NCI-H1930 (cell line): ENCODE measurements around the gene HOXD9.

Experiments used
- DNase-seq, 2 experiments: peaks; one replicate each; lab custom pipeline; 2025; lab: John Stamatoyannopoulos, UW

The HOXD9 gene

GRCh38 chr2:176098366-176099158 lies 24.0 kb upstream of the HOXD9 start:
- DNase-seq, result no peak

DNA sequence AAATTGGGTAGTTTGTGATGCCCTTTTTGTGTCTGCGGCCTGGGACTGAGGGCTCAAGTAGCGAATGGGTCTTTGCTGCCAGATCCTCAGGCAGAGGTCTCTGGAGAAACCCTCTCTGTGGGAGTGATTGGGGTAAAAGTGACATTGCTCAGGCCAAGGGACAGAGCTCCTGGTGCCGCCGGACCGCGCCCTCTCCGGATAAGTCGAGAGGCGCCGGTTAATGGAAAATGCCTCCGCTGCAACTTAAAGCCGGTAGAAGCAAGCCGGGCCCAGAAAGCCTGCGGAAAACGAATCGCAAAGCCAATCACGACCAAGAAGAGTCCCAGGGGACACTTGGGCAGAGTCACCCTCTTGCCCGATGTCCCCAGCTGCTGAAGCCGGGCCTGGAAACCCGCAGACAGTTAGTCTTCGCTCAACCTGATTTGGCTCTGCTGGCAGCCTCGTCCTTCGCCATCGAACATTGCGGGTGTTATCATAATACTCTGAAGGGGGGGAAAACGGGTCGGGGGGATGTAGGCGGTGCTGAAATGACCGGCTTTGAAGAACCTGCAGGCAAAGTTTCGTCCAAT lies 23.3 kb upstream of the HOXD9 start:
- no peak for DNase-seq

- DNase-seq, result no peak
Measured at GRCh38 chr2:176099728-176100546, 22.6 kb upstream of the HOXD9 start, which contains the start of gene HOXD12. HOXD12 (plus strand) TSS chr2:176099795; CDS start chr2:176099802, 7 bp downstream.

GRCh38 chr2:176100547-176101140 lies 21.9 kb upstream of the HOXD9 start:
- no peak for DNase-seq

DNA sequence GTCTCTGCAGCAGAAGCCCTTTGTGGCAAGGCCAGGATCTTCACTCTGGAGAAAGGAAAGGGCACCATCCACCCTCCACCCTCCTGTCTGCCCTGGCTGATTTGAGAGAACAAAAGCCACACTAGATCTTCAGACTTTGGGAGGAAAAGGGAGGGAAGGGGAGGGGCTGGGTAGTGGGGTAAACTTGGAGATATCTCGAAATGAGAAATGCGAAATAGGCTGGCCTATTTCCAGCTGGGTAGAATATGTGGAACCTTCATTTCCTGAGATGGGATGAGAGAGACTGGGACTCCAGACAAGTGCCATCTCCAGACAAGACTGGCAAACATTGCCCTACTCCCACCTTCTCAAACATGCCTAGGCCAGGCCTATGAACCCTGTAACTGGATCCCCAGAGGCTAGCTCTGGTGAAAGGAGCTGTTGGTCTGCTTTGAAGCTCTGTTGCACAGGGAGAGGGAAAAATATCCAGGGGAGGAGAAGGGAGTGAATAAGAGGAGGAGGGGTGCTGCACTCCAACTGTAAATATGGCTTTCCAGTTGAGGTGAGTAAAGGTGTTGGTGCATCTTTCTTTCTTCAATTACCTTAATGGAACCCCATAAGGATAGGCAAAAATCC lies 21.2 kb upstream of the HOXD9 start:
- no peak for DNase-seq

GRCh38 chr2:176101842-176102241 lies 20.7 kb upstream of the HOXD9 start:
- DNase-seq, result no peak

DNA sequence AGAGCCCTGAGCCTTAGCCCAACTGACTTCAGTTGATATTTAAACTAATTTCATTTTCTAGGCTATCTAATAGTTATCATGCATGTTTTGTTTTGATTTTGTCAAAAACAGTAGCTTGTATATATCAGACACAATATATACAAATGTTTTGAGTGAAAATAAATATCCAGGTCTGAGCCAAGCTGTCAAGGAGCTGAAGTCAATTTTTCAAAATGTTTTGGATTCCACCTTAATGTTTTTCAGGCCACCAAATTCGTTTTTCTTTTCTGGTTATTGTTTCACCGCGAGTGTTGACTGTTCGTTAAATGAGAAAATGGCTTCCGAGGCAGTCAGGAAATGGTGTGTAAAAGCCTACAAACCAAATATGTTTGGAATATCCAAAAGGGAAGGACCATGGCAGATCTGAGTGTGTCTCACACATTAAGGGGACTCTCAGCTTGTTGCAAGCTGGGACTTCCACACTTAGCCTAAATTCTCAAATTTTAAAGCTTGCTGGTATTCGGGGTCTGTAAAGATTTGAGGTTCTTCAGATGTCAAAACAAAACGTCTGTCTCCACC lies 20.1 kb upstream of the HOXD9 start:
- DNase-seq, result no peak

GRCh38 chr2:176103194-176103593 lies 19.3 kb upstream of the HOXD9 start:
- DNase-seq, result no peak

DNA sequence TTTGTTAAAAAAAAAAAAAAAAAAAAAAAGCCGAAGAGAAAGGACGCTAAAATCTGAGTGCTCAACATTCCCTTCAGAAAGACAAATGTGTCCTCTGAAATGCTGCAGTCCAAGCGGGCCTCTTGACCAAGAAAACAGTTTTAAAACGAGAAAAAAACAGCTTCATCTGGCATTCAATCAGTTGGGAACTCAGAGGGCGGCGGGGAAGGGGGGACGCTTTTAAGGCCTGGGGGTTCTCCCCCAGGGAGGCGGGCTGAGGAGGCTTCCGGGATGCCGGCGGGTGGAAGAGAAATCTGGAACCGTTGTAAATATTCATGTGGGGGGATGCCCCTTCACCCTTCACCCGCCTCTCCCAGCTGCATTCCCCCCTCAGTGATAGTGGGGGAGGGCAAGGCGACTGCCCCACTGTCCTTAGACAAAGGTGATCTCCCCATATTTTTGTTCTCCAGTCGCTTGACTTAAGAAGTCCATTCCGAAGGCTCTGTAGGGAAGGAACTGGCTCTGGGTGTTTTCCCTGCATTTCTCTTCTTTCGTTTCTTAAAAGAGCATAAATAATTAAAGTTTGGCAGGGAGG lies 18.7 kb upstream of the HOXD9 start:
- DNase-seq, result no peak

- DNase-seq, result no peak
Measured at GRCh38 chr2:176104316-176105077, 18.0 kb upstream of the HOXD9 start.

DNA sequence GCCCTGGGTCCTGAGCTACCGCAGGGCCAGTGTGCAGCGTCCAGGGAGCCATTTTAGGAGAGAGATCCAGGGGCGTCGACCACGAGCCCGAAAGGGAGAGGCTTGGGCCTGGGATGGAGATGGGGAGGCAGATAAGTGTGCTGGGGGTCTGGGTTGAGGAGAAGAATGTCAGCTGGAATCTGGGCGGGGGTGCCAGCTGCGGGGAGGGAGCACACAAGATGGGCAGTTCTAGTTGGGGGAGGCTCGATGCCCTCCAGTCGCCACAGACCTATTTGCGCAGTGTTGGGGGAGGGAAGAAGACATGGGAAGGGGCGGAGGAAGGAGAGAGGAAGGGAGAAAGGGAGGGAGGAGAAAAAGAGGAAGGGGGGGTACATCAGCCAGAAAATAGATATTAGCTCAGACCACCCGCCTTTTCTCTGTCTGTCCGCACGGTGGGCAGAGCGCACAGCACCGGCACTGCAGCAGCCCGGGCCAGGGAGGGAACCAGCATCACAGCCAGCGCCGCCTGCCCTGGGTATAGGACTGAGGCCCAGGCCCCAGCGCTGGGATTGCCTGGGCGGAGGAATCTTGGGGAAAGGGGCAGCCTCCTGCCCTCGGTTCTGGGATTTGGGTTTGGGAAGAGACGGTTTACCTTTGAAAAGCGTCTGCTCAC lies 17.3 kb upstream of the HOXD9 start:
- DNase-seq, result no peak

DNA sequence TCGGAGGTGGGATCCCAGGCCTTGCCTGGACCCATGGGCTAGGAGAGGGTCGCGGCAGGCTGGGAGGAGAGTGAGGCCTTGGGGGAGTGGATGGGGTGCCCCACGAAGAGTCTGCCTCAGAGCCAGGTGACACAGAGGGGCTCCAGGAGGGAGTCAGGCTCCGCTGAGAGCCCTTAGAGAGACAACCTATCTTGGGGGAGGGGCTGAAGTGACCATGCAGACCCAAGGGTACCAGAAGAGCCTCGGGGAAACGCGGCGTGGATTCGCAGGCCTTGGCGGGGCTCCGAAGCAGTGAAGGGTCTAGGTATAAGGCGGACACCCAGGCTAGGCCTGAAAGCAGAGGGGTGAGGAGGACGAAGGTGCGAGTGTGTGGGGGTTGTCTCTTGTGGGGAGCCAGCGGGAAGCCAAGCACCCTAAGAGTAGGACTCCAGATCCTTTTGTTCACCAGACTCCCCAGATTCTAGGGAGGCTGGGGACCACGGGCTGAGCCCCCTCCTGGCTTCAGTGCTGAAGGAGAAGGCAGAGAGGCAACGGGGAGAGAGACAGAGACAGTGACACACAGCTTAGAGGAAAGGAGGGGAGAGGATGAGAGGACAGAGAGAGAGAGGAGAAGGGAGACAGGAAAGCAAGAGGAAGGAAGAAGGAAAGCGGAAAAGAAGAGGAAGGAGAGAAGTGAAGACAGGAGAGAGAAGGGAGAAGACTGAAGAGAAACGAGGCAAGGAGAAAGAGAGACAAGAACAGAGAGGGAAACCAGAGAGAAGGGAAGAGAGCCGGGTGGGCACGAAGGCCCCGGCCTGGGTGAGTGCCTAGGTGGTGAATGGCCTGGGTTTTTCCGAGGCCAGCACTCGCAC lies 16.6 kb upstream of the HOXD9 start:
- DNase-seq, result no peak

DNA sequence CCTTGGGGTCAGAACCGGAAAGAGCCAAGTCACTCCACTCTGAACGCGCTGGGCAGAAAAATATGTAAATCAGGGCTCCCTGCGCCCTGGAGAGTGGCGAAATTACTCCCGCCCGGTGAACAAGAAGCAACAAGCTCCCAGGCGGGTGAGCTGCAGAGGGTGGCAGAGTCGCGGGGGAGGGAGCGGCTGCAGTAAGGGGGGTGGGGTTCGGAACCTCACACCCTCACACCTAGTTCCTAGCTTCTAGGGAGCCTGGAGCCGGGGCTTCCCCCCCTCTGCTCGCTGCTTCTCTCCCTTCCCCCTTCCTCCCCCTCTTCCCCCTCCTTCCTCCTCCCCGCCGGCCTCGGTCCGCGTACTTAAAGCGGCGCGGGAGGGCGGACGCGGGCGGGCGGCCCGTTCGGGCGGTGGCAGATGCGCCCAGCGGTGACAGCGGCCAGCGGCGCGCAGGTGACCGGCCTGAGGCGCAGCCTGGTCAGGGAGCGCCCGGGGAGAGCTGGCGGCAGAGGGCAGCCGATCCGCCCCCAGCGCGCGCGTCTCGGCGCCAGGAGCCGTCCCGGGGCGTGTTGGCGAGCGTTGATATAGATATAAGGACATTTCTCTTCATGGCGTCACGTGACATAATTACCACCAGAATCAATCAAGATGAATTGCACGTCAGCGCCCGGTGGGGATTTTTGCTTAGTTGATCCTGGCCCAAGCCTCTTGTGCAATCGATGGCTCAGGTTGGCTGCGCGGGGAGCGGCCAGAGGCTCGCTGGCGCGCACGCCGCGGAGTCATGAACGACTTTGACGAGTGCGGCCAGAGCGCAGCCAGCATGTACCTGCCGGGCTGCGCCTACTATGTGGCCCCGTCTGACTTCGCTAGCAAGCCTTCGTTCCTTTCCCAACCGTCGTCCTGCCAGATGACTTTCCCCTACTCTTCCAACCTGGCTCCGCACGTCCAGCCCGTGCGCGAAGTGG lies 15.7 kb upstream of the HOXD9 start, which contains the start of gene HOXD11:
Gene HOXD11 (plus strand): TSS at position 700 of the 959 bp plus-strand sequence. CDS start 76 bp downstream, at position 776.
- peak; percentile 82 to 84 for DNase-seq

- no peak for DNase-seq
Measured at GRCh38 chr2:176107731-176108181, 14.8 kb upstream of the HOXD9 start.

GRCh38 chr2:176109192-176109901 lies 13.2 kb upstream of the HOXD9 start:
- DNase-seq, result no peak

DNA sequence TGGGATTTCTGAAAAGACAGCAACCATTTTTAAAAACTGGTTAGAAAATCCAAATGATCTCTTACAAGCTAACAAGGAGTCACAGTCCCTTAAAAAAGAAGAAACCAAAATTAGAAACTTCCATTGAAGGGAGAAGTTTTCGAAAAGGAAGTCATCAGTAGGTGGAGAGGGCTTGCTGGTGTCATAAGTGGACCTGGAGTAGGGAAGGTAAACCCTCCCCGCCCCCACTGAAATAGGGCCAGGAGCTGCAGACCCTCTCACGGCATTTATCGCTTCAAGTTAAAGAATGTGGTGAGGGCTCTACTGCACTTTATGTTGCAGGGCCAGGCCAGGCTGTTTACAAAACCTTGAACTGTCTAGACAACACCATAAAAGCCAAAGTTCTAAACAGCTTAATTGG lies 12.6 kb upstream of the HOXD9 start:
- DNase-seq, result no peak
